DND-41 (cell line): ENCODE data around the gene HTRA3.

Experiments
- CTCF ChIP-seq: IDR thresholded peaks from 2 replicates; pipeline ENCODE4 v1.5.1; 2012; ENCODE audit warnings: borderline replicate concordance, low read length, moderate library complexity, mild to moderate bottlenecking; ENCODE audit not compliant: poor library complexity, severe bottlenecking; ENCODE audit errors: extremely low read depth
- EZH2 ChIP-seq: IDR thresholded peaks from 3 replicates; pipeline ENCODE4 v1.6.1; 2012; ENCODE audit warnings: borderline replicate concordance, low read depth, mild to moderate bottlenecking, moderate library complexity, low read length, inconsistent platforms; ENCODE audit not compliant: severe bottlenecking

GRCh38 chr4:8330821-8331574 lies 61.4 kb downstream of the HTRA3 start:
- no peak for TF ChIP-seq EZH2
- no peak for TF ChIP-seq CTCF
